ENCODE measurements around the gene CYP2J2.
"Not testable (repeated sequence)": the region's sequence is repeated elsewhere in the genome, so short reads cannot be mapped to it uniquely, and the experiment has no call there.

CYP2J2 gene

GRCh38 chr1:59857679-59858354 lies 68.8 kb downstream of the CYP2J2 start:
- no peak for DNase-seq

- no peak for DNase-seq
Observed at GRCh38 chr1:59856725-59857338, 69.7 kb downstream of the CYP2J2 start.

- not testable (repeated sequence) for DNase-seq
Observed at GRCh38 chr1:59855297-59855696, 71.3 kb downstream of the CYP2J2 start.

GRCh38 chr1:59852117-59852516 lies 74.5 kb downstream of the CYP2J2 start:
- DNase-seq = no peak

GRCh38 chr1:59846895-59847282 lies 79.7 kb downstream of the CYP2J2 start:
- DNase-seq = no peak

- no peak for DNase-seq
Observed at GRCh38 chr1:59846209-59846894, 80.2 kb downstream of the CYP2J2 start.

GRCh38 chr1:59845091-59845490 lies 81.5 kb downstream of the CYP2J2 start:
- no peak for DNase-seq
